Stimulated activated CD4-positive, alpha-beta T cell treated with anti-CD3 and anti-CD28 coated beads, Interleukin-1b, Interleukin-23, amount 100 ng/mL, for 24 hours (primary cell): Measurements from ENCODE around the gene INAVA.
"Not testable (repeated sequence)": the region's sequence is repeated elsewhere in the genome, so short reads cannot be mapped to it uniquely, and the experiment has no call there.

ENCODE experiments used
- DNase-seq, 4 experiments: peaks; one replicate each; pipeline ENCODE4 v3.0.0-alpha.2; 2020; ENCODE audit warnings: low read depth in 4 of 4, low spot score in 1 of 4

INAVA gene

GRCh38 chr1:200960948-200961340 is 66.2 kb downstream of the INAVA start:
- DNase-seq = no peak

DNA sequence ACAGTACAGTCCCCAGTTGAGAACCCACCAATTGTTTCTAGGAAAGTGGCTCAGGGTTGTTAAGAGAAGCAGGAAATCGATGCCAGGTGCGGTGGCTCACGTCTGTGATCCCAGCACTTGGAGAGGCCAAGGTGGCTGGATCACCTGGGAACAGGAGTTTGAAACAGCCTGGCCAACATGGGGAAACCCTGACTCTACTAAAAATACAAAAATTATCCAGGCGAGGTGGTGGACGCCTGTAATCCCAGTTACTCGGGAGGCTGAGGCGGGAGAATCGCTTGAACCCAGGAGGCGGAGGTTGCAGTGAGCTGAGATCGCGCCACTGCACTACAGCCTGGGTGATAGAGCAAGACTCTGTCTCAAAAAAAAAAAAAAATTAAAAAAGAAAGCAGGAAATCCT is 67.5 kb downstream of the INAVA start:
- DNase-seq = not testable (repeated sequence)

DNA sequence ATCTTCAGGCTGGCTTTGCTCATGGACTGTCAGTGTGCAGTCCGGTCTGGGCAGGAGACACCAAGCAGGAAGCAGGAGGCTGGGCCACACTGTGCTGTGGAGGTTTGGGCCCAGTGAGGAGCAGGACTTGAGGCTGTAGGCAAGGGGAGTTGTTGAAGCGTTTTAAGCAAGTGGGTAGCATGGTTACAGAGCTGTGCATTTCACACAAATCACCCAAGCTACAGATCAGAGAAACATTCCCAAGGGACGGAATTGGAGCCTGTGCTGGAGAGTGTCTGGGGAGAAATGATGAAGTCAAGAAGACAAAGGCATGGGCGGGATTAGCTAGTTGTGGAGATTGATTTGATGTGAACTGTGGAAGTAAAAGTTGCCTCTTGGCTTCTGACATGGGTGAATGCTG is 67.9 kb downstream of the INAVA start:
- no peak for DNase-seq

DNA sequence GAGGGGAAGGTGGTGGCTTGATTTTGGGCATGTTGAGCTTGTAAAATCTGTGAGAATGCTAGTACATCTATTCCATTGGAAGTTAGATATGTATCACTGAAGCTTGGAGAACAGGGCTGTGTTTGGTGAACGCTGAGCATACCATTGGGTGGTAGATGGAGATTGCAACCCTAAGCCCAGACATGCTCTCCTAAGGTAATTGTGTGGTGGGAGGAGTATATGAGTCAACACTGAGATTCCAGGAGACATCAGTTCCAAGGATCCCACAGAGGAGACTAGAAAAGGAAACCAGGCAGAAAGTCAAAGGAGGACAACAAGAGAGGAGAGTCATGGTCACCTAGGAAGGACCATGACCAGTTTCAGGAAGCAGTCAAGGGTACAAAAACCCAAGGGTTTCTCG is 68.4 kb downstream of the INAVA start:
- DNase-seq = no peak

GRCh38 chr1:200963888-200964287 is 69.2 kb downstream of the INAVA start:
- DNase-seq = not testable (repeated sequence)
